Brain microvascular endothelial cell (primary cell): Measurements from ENCODE around the gene CFAP77.

ENCODE experiments used
- DNase-seq: peaks from one replicate; pipeline ENCODE4 v3.0.0-alpha.2; 2020
- H3K27ac ChIP-seq: fragments of 250-450 bp; sonication (Bioruptor Pico); 2 replicates; pipeline ENCODE4 v1.5.1; 2020; ENCODE audit warnings: mild to moderate bottlenecking, moderate library complexity
- H3K27me3 ChIP-seq: fragments of 250-450 bp; sonication (Bioruptor Pico); replicated peaks from 2 replicates; pipeline ENCODE4 v1.5.1; 2020; ENCODE audit warnings: mild to moderate bottlenecking
- H3K36me3 ChIP-seq: fragments of 250-450 bp; sonication (Bioruptor Pico); replicated peaks from 2 replicates; pipeline ENCODE4 v1.5.1; 2020; ENCODE audit warnings: mild to moderate bottlenecking
- H3K4me3 ChIP-seq: 2 replicates; pipeline ENCODE4 v1.5.1; 2011; ENCODE audit warnings: low read depth, mild to moderate bottlenecking, control low read depth, low read length, moderate library complexity
- CTCF ChIP-seq: IDR thresholded peaks from 2 replicates; pipeline ENCODE4 v1.5.1; 2011; ENCODE audit warnings: low read depth, mild to moderate bottlenecking, moderate library complexity, low read length, control low read depth, inconsistent platforms; ENCODE audit errors: missing control alignments
- in situ Hi-C: cut with HindIII; loops from 2 replicates; pipeline ENCODE4 v1.10.0; 2017; ENCODE audit warnings: low sequenced_read_pairs, low pct_ligation_motif_present

Gene CFAP77

GRCh38 chr9:132590037-132590317, 180.0 kb downstream of the CFAP77 start:
- no peak for DNase-seq
- no peak overlapping the region for H3K4me3 ChIP-seq
- no peak for TF ChIP-seq CTCF
- H3K27me3 ChIP-seq, result peaks cover 62% of the 10 kb centered on the region
- no peak overlapping the region for H3K27ac ChIP-seq
- H3K36me3 ChIP-seq, result peaks cover 6% of the 10 kb centered on the region
- in situ Hi-C loops, result no loop called here

- no peak overlapping the region for H3K4me3 ChIP-seq
- no peak overlapping the region for H3K27ac ChIP-seq
- in situ Hi-C loops, result no loop called here
- no peak for TF ChIP-seq CTCF
- peaks cover 6% of the 10 kb centered on the region for H3K36me3 ChIP-seq
- DNase-seq, result no peak
- peaks cover 56% of the 10 kb centered on the region for H3K27me3 ChIP-seq
These were observed 180.5 kb downstream of the CFAP77 start for GRCh38 chr9:132590318-132591182.

DNA sequence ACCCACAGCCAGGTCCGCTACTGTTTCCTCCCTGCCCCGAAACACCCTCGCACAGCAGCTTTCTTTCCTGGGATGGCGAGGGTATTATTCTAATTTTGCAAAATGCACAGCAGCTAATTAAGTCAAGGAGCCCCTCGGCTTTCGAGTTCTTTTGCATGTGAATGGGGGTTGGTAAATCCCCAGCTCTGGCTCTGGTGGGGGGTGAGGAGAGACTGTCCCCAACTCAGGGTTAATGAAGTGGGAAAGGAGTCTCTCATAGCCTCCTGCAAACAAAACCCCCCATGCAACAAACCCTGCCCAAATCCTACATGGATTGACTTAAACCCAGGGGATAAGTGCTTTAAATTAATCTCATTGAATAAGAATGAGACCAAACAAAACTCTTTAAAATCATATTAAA, 181.2 kb downstream of the CFAP77 start:
- in situ Hi-C loops, result no loop called here
- peaks cover 49% of the 10 kb centered on the region for H3K27me3 ChIP-seq

DNA sequence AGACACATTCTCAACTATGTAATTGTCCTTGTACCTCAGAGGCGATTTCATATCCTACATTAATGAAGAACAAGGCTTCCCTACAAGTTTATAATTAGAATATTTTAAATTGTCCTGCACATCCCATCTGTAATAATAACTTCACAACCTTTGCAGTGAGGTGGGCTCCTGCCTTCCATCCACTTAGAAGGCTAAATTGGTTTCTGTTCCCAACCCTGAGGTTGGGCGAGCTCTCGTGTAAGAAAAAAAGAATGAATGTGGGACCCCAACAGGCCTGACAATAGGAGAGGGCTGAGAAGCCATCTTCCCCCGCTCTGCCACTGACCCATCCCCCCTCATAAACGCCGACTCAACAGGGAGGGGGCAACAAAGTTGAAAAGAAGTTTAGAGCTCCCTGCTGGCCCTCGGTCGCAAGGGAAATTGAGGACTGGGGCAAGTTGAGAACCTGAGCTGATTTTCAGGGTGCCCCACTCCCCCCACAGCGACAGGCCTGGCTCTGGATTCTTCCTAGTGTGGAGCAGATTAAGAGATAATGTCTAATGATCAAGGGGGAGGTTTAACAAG, 181.8 kb downstream of the CFAP77 start:
- DNase-seq, result no peak
- H3K36me3 ChIP-seq, result peaks cover 6% of the 10 kb centered on the region
- no peak overlapping the region for H3K4me3 ChIP-seq
- peaks cover 43% of the 10 kb centered on the region for H3K27me3 ChIP-seq
- in situ Hi-C loops, result no loop called here
- no peak for TF ChIP-seq CTCF
- H3K27ac ChIP-seq, result no peak overlapping the region

More for the DNA sequence above, 181.2 kb downstream of the CFAP77 start:
- DNase-seq, result no peak
- H3K27ac ChIP-seq, result no peak overlapping the region
- no peak for TF ChIP-seq CTCF
- H3K36me3 ChIP-seq, result peaks cover 6% of the 10 kb centered on the region
- H3K4me3 ChIP-seq, result no peak overlapping the region

DNA sequence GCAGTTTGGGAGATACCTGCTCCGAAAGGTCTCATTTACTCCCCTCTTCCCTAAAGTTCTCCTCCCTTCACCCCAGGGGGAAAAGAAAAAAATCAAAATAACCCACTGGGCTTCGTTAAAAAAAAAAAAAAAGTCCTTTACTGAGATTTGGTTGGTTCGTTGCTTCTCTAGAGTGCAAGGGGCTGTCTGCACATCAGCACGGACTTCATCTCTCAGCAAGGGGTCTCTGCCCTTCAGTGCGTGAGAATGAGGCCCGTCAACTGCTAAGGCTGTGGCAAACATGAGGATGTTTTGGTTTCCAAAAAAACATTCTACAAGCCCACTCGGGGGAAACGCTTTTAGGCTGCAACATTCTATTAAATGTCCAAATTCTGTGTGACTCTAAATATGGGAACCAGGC, 182.4 kb downstream of the CFAP77 start:
- no peak overlapping the region for H3K4me3 ChIP-seq
- peaks cover 6% of the 10 kb centered on the region for H3K36me3 ChIP-seq
- DNase-seq, result no peak
- H3K27me3 ChIP-seq, result peaks cover 37% of the 10 kb centered on the region
- no peak overlapping the region for H3K27ac ChIP-seq
- in situ Hi-C loops, result no loop called here
- TF ChIP-seq CTCF, result no peak

DNA sequence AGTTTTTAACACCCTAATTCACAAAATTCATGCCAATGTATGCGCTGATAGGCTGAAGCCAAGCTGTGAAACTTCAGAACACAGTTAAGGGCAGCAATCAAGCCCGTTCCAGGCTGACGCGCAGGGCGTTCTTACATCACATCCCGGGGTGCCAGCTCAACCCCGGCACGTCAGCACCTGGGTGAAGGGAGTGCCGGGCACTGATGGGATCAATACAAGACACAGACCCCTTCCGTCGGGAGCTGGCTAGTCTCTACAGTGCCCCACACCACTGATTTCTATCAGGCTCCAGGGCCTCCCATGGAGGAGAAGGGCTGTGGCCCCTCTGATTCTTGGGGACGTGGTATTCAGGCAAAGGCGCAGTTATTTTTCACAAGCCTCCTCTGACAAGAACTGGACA, 184.4 kb downstream of the CFAP77 start:
- Histone ChIP-seq H3K4me3 (no peak overlapping the region), H3K27me3 (peaks cover 17% of the 10 kb centered on the region), H3K27ac (no peak overlapping the region), H3K36me3 (peaks cover 6% of the 10 kb centered on the region)
- DNase-seq, result no peak
- no peak for TF ChIP-seq CTCF
- in situ Hi-C loops, result no loop called here
